Peyer's patch (tissue), 4 donors: ENCODE results near the gene ASPHD2. TPM values are rescaled to one million over a fixed set of nuclear protein-coding genes. Genes with fewer than 3 reads are reported as not detected.

Source experiments
- DNase-seq, 3 donors: peaks; one replicate each; pipeline ENCODE4 v3.0.0-alpha.2; 2017 to 2019
- H3K27ac ChIP-seq, 4 donors: fragments of 200-600 bp; sonication (generic); one replicate each; pipeline ENCODE4 v1.5.1; 2016 to 2019
- H3K27me3 ChIP-seq, 2 donors: fragments of 200-600 bp; sonication (generic); one replicate each; pipeline ENCODE4 v1.5.1; 2019
- H3K36me3 ChIP-seq, 3 donors: fragments of 200-600 bp; sonication (generic); one replicate each; pipeline ENCODE4 v1.5.1; 2016 to 2019
- H3K4me1 ChIP-seq, 4 donors: fragments of 200-600 bp; sonication (generic); one replicate each; pipeline ENCODE4 v1.5.1; 2016 to 2019
- H3K4me3 ChIP-seq, 4 donors: fragments of 200-600 bp; sonication (generic); 1 replicate in 3 of 4; 2 replicates in 1 of 4; pipeline ENCODE4 v1.5.1; 2016 to 2019; ENCODE audit warnings: mild to moderate bottlenecking in 1 of 4
- H3K9me3 ChIP-seq, 4 donors: fragments of 200-600 bp; sonication (generic); one replicate each; pipeline ENCODE4 v1.5.1; 2016 to 2019; ENCODE audit warnings: mild to moderate bottlenecking in 1 of 4
- CTCF ChIP-seq, 6 experiments: fragments of 450-650 bp in 4 of 6; fragments of 200-600 bp in 2 of 6; sonication (generic) in 1 of 6; IDR thresholded peaks; one replicate each; pipeline ENCODE4 v1.5.1; 2017 to 2019; ENCODE audit warnings: antibody characterized with exemption in 6 of 6, mild to moderate bottlenecking in 3 of 6, moderate library complexity in 1 of 6
- POLR2A ChIP-seq, 2 donors: fragments of 450-650 bp; IDR thresholded peaks; one replicate each; pipeline ENCODE4 v1.5.1; 2017; ENCODE audit warnings: antibody characterized with exemption in 2 of 2, mild to moderate bottlenecking in 2 of 2, moderate library complexity in 2 of 2
- total RNA-seq, 4 donors: library from RNA; depleted of rRNA; stranded (reverse); fragments of >200 nt; gene quantifications; one replicate each; pipeline ENCODE4 v1.1.0, GENCODE V29; 2016

Gene ASPHD2
- total RNA-seq, 4 donors from 2014 or later = 0.95 to 6.6 (median 1.4) TPM

GRCh38 chr22:26409719-26410335 is 19.2 kb upstream of the ASPHD2 start:
- no peaks in the 10 kb centered on the region for H3K27me3 ChIP-seq
- no peak for TF ChIP-seq POLR2A (IDR thresholded peaks at IDR 0.05)
- TF ChIP-seq CTCF (IDR thresholded peaks at IDR 0.05) = no peak
- no peak overlapping the region for H3K27ac ChIP-seq
- DNase-seq = no peak
- no peak overlapping the region for H3K4me3 ChIP-seq
- no peaks in the 10 kb centered on the region for H3K4me1 ChIP-seq
- no peaks in the 10 kb centered on the region for H3K36me3 ChIP-seq
- H3K9me3 ChIP-seq = no peaks in the 10 kb centered on the region

- H3K36me3 ChIP-seq = no peaks in the 10 kb centered on the region
- no peak overlapping the region for H3K4me3 ChIP-seq
- no peaks in the 10 kb centered on the region for H3K27me3 ChIP-seq
- DNase-seq = no peak
- no peak overlapping the region for H3K27ac ChIP-seq
- H3K9me3 ChIP-seq = no peaks in the 10 kb centered on the region
- no peaks in the 10 kb centered on the region for H3K4me1 ChIP-seq
- TF ChIP-seq POLR2A (IDR thresholded peaks at IDR 0.05) = no peak
- TF ChIP-seq CTCF (IDR thresholded peaks at IDR 0.05) = no peak
Observed at GRCh38 chr22:26410386-26410785, 18.7 kb upstream of the ASPHD2 start.

GRCh38 chr22:26414347-26414746 is 14.7 kb upstream of the ASPHD2 start:
- no peaks in the 10 kb centered on the region for H3K36me3 ChIP-seq
- no peak overlapping the region for H3K27ac ChIP-seq
- H3K27me3 ChIP-seq = no peaks in the 10 kb centered on the region
- no peak for TF ChIP-seq CTCF (IDR thresholded peaks at IDR 0.05)
- no peak for TF ChIP-seq POLR2A (IDR thresholded peaks at IDR 0.05)
- no peak overlapping the region for H3K4me3 ChIP-seq
- no peaks in the 10 kb centered on the region for H3K4me1 ChIP-seq
- no peak for DNase-seq
- no peaks in the 10 kb centered on the region for H3K9me3 ChIP-seq

GRCh38 chr22:26416256-26416655 is 12.8 kb upstream of the ASPHD2 start:
- Histone ChIP-seq H3K4me1 (no peaks in the 10 kb centered on the region), H3K36me3 (no peaks in the 10 kb centered on the region), H3K27ac (no peak overlapping the region), H3K4me3 (no peak overlapping the region), H3K9me3 (no peaks in the 10 kb centered on the region), H3K27me3 (no peaks in the 10 kb centered on the region)
- DNase-seq = no peak
- no peak for TF ChIP-seq CTCF (IDR thresholded peaks at IDR 0.05)
- no peak for TF ChIP-seq POLR2A (IDR thresholded peaks at IDR 0.05)

GRCh38 chr22:26416670-26417276 is 12.3 kb upstream of the ASPHD2 start:
- DNase-seq = no peak
- Histone ChIP-seq H3K27ac (no peak overlapping the region), H3K27me3 (no peaks in the 10 kb centered on the region), H3K4me3 (no peak overlapping the region), H3K9me3 (no peaks in the 10 kb centered on the region), H3K4me1 (no peaks in the 10 kb centered on the region), H3K36me3 (no peaks in the 10 kb centered on the region)
- no peak for TF ChIP-seq POLR2A (IDR thresholded peaks at IDR 0.05)
- TF ChIP-seq CTCF (IDR thresholded peaks at IDR 0.05) = no peak
